H1 (cell line): ENCODE data around the gene CDK10. TPM values are rescaled to one million over a fixed set of nuclear protein-coding genes. Genes with fewer than 3 reads are reported as not detected.
A peak's percentile ranks its signal among the peaks of the same experiment; 100 is the strongest.

Source experiments
- CTCF ChIA-PET: fragments of 300-600 bp; sonication (Branson Sonifier 250); formaldehyde crosslinking; loops from one replicate; lab custom pipeline; 2021; ENCODE audit not compliant: partially characterized antibody; lab: Charles Lee
- POLR2A ChIA-PET: fragments of 300-600 bp; sonication (Branson Sonifier 250); formaldehyde crosslinking; loops from one replicate; lab custom pipeline; 2021; ENCODE audit warnings: inconsistent platforms; ENCODE audit not compliant: partially characterized antibody; lab: Charles Lee
- DNase-seq, 2 experiments: peaks; one replicate each; pipeline versions ENCODE4 v3.0.0 to v3.0.0-alpha.2; 2010 to 2022; ENCODE audit warnings: low spot score in 2 of 2, low read depth in 1 of 2, mixed read lengths in 1 of 2
- FAIRE-seq: peaks from 2 replicates; lab custom pipeline; 2011; peaks lifted over from hg19 to GRCh38; lab: Jason Lieb, UNC
- H2AFZ ChIP-seq: 2 replicates; pipeline ENCODE4 v1.8.1; 2012; ENCODE audit warnings: low read length, inconsistent platforms
- H2AK5ac ChIP-seq: 2 replicates; pipeline ENCODE4 v1.6.1; 2013; ENCODE audit warnings: low read depth, low read length
- H2BK120ac ChIP-seq: replicated peaks from 2 replicates; pipeline ENCODE3; 2013; ENCODE audit warnings: low read depth, low read length, inconsistent platforms
- H2BK12ac ChIP-seq: 2 replicates; pipeline ENCODE4 v1.6.1; 2013; ENCODE audit warnings: low read depth, low read length
- H2BK15ac ChIP-seq: 2 replicates; pipeline ENCODE4 v1.6.1; 2013; ENCODE audit warnings: low read length
- H2BK20ac ChIP-seq: 2 replicates; pipeline ENCODE4 v1.6.1; 2013; ENCODE audit warnings: low read length
- H2BK5ac ChIP-seq: 2 replicates; pipeline ENCODE4 v1.6.1; 2013; ENCODE audit warnings: low read depth, low read length
- H3K14ac ChIP-seq: 2 replicates; pipeline ENCODE4 v1.6.1; 2013; ENCODE audit warnings: inconsistent platforms; ENCODE audit not compliant: insufficient read length
- H3K18ac ChIP-seq: 2 replicates; pipeline ENCODE4 v1.6.1; 2013; ENCODE audit warnings: low read length; ENCODE audit errors: extremely low read depth
- H3K23ac ChIP-seq: 2 replicates; pipeline ENCODE4 v1.6.1; 2013; ENCODE audit warnings: inconsistent platforms; ENCODE audit not compliant: insufficient read length
- H3K23me2 ChIP-seq: 2 replicates; pipeline ENCODE4 v1.6.1; 2013; ENCODE audit warnings: low read depth, low read length
- H3K27ac ChIP-seq: 2 replicates; pipeline ENCODE4 v1.6.1; 2011; ENCODE audit warnings: low read depth, low read length, inconsistent platforms
- H3K27me3 ChIP-seq, 4 experiments: replicated peaks in 1 of 4; 1 replicate in 1 of 4; 2 replicates in 3 of 4; pipeline versions ENCODE4 v1.6.1 to v1.8.1; 2011 to 2013; ENCODE audit warnings: low read length in 3 of 4, mild to moderate bottlenecking in 3 of 4, inconsistent platforms in 2 of 4, mixed read lengths in 2 of 4, moderate library complexity in 1 of 4; ENCODE audit not compliant: control insufficient read depth in 3 of 4, insufficient read depth in 3 of 4; ENCODE audit errors: extremely low read depth in 1 of 4
- H3K36me3 ChIP-seq, 4 experiments: 2 replicates each; pipeline versions ENCODE4 v1.6.1 to v1.8.1; 2011 to 2013; ENCODE audit warnings: mild to moderate bottlenecking in 4 of 4, low read length in 3 of 4, moderate library complexity in 2 of 4, control low read depth in 1 of 4, inconsistent platforms in 1 of 4; ENCODE audit not compliant: insufficient read depth in 4 of 4, control insufficient read depth in 2 of 4
- H3K4ac ChIP-seq: replicated peaks from 2 replicates; pipeline ENCODE3; 2013; ENCODE audit warnings: low read length, low read depth, mixed read lengths, inconsistent platforms; ENCODE audit not compliant: insufficient read length
- H3K4me1 ChIP-seq, 4 experiments: replicated peaks in 1 of 4; 1 replicate in 1 of 4; 2 replicates in 3 of 4; pipeline versions ENCODE4 v1.6.1 to v1.8.1; 2011 to 2013; ENCODE audit warnings: low read length in 3 of 4, inconsistent platforms in 2 of 4, mixed read lengths in 1 of 4; ENCODE audit not compliant: insufficient read depth in 4 of 4, control insufficient read depth in 3 of 4
- H3K4me2 ChIP-seq, 2 experiments: 2 replicates each; pipeline versions ENCODE4 v1.6.1 to v1.8.1; 2011 to 2013; ENCODE audit warnings: low read depth in 2 of 2, low read length in 2 of 2, control low read depth in 1 of 2, inconsistent platforms in 1 of 2, mild to moderate bottlenecking in 1 of 2; ENCODE audit not compliant: insufficient read depth in 1 of 2
- H3K4me3 ChIP-seq, 4 experiments: fragments of 200-600, 300-600 bp in 1 of 4; sonication (generic), shearing (Covaris generic), sonication (Bioruptor Twin) in 1 of 4; 2 replicates each; pipeline versions ENCODE4 v1.5.1 to v1.8.1; 2011 to 2016; ENCODE audit warnings: low read length in 4 of 4, low read depth in 3 of 4, control low read depth in 2 of 4, inconsistent platforms in 2 of 4, mild to moderate bottlenecking in 2 of 4, mixed read lengths in 1 of 4, moderate library complexity in 1 of 4; ENCODE audit not compliant: insufficient read depth in 2 of 4; ENCODE audit errors: extremely low read depth in 1 of 4
- H3K56ac ChIP-seq: replicated peaks from 2 replicates; pipeline ENCODE3; 2013; ENCODE audit warnings: low read depth, mild to moderate bottlenecking, mixed read lengths, low read length, inconsistent platforms; ENCODE audit not compliant: insufficient read length
- H3K79me1 ChIP-seq: 2 replicates; pipeline ENCODE4 v1.6.1; 2013; ENCODE audit warnings: low read depth, low read length, control low read depth
- H3K79me2 ChIP-seq, 2 experiments: 2 replicates each; pipeline versions ENCODE4 v1.6.1 to v1.8.1; 2012 to 2013; ENCODE audit warnings: low read length in 2 of 2, mild to moderate bottlenecking in 2 of 2, inconsistent platforms in 1 of 2; ENCODE audit not compliant: insufficient read depth in 2 of 2, control insufficient read depth in 1 of 2
- H3K9ac ChIP-seq, 4 experiments: replicated peaks in 1 of 4; 1 replicate in 1 of 4; 2 replicates in 3 of 4; pipeline versions ENCODE4 v1.6.1 to v1.8.1; 2011 to 2013; ENCODE audit warnings: low read depth in 3 of 4, low read length in 3 of 4, control low read depth in 2 of 4, mild to moderate bottlenecking in 2 of 4, moderate library complexity in 2 of 4, inconsistent platforms in 1 of 4; ENCODE audit errors: extremely low read depth in 1 of 4
- H3K9me3 ChIP-seq, 2 experiments: 2 replicates each; pipeline versions ENCODE4 v1.6.1 to v1.8.1; 2012 to 2013; ENCODE audit warnings: mild to moderate bottlenecking in 2 of 2, moderate library complexity in 2 of 2, control low read depth in 1 of 2, inconsistent platforms in 1 of 2, low read depth in 1 of 2, low read length in 1 of 2, mixed read lengths in 1 of 2; ENCODE audit not compliant: insufficient read depth in 2 of 2
- H4K20me1 ChIP-seq, 2 experiments: replicated peaks in 1 of 2; 2 replicates each; pipeline versions ENCODE3 to v1.8.1; 2011 to 2013; ENCODE audit warnings: inconsistent platforms in 2 of 2, low read length in 2 of 2, mild to moderate bottlenecking in 1 of 2; ENCODE audit not compliant: insufficient read depth in 2 of 2, control insufficient read depth in 1 of 2
- H4K5ac ChIP-seq: 2 replicates; pipeline ENCODE4 v1.6.1; 2013; ENCODE audit warnings: low read length, low read depth, mixed read lengths, inconsistent platforms; ENCODE audit not compliant: insufficient read length
- H4K8ac ChIP-seq: 2 replicates; pipeline ENCODE4 v1.8.0; 2013; ENCODE audit warnings: mild to moderate bottlenecking, moderate library complexity, low read length, inconsistent platforms; ENCODE audit not compliant: insufficient read depth; ENCODE audit errors: extremely low read depth
- H4K91ac ChIP-seq: replicated peaks from 2 replicates; pipeline ENCODE3; 2013; ENCODE audit warnings: low read length, mixed read lengths, inconsistent platforms; ENCODE audit not compliant: insufficient read length
- FOSL1 ChIP-seq: IDR thresholded peaks from 2 replicates; pipeline ENCODE4 v1.6.1; 2011; ENCODE audit warnings: mild to moderate bottlenecking, low read depth, low read length, moderate library complexity; ENCODE audit not compliant: insufficient read depth
- POLR2AphosphoS5 ChIP-seq: IDR thresholded peaks from 2 replicates; pipeline ENCODE4 v1.6.1; 2011; ENCODE audit warnings: low read depth, low read length
- WGBS, 2 experiments: shearing (Covaris generic) in 1 of 2; methylation state at CpG; one replicate each; pipeline versions ENCODE4 v1.1.6 to v1.1.7; 2013 to 2015; ENCODE audit warnings: low lambda C conversion rate in 2 of 2, mixed read lengths in 2 of 2, inconsistent platforms in 1 of 2, low coverage in 1 of 2, missing lambda C conversion rate in 1 of 2; ENCODE audit not compliant: insufficient replicate concordance in 2 of 2, insufficient coverage in 1 of 2, insufficient read length in 1 of 2; ENCODE audit errors: extremely low coverage in 1 of 2, missing lambda C conversion rate in 1 of 2; 5-methylcytosine and 5-hydroxymethylcytosine counted together
- polyA plus RNA-seq, 7 experiments: library from polyadenylated mRNA; depleted of rRNA in 3 of 7; stranded (reverse) in 5 of 7; unstranded in 2 of 7; fragments of >200 nt in 5 of 7; fragments of 200-250 nt in 2 of 7; gene quantifications; 1 replicate in 5 of 7; 2 replicates in 1 of 7; 4 replicates in 1 of 7; pipeline versions ENCODE4 v1.2.1 to v1.2.3, GENCODE V29; 2011 to 2013; ENCODE audit warnings: missing spikeins in 2 of 7, mixed read lengths in 2 of 7
- total RNA-seq: library from RNA; stranded (reverse); fragmentation: NEBNext Ultra II Directional; extraction: Animal tissue kit (Norgen Biotek cat#: 25700); gene quantifications from 2 replicates; pipeline ENCODE4 v1.2.1, GENCODE V29; 2021

Gene CDK10
- total and polyA plus RNA-seq, 2 of the 8 experiments (the other 6 are each of a cell fraction or from before 2014, with no cell fraction given) = 49.5 to 83.9 TPM

- Histone ChIP-seq H3K36me3 (peaks cover 22 to 59% (median 46%) of the 10 kb centered on the region in 4 experiments), H3K23ac (no peak overlapping the region), H3K23me2 (no peaks in the 10 kb centered on the region), H2AK5ac (no peak overlapping the region), H3K9me3 (no peaks in the 10 kb centered on the region), H2BK120ac (no peak overlapping the region), H3K4me3 (no peak overlapping the region), H2BK12ac (no peak overlapping the region), H3K9ac (no peak overlapping the region), H4K5ac (no peak overlapping the region), H3K27ac (no peak overlapping the region; the same call in 1 of the 2 replicates), H3K79me2 (no peaks in the 10 kb centered on the region), H3K4me2 (no peak overlapping the region), H2AFZ (no peak overlapping the region), H2BK20ac (no peak overlapping the region), H4K8ac (peak overlapping the region; percentile 45; the same call in 1 of the 2 replicates), H3K27me3 (no peaks in the 10 kb centered on the region), H3K56ac (no peak overlapping the region), H3K4me1 (no peaks in the 10 kb centered on the region), H2BK15ac (no peak overlapping the region), H3K14ac (no peak overlapping the region), H3K18ac (no peak overlapping the region), H2BK5ac (no peak overlapping the region), H3K79me1 (no peaks in the 10 kb centered on the region), H4K91ac (no peak overlapping the region), H4K20me1 (peaks cover 3 to 6% of the 10 kb centered on the region in 2 experiments), H3K4ac (no peak overlapping the region)
- ChIA-PET CTCF (interaction anchor here (0.8 to 7.8 kb wide), 6 partner anchors 8 to 123 kb away, joined by 3 to 69 read pairs (median 4); no protein-coding TSS in a partner anchor), POLR2A (interaction anchor here (0.6 to 16.1 kb wide), 9 partner anchors 9 to 521 kb away, joined by 3 to 193 read pairs (median 3); no protein-coding TSS in a partner anchor)
- no peak for FAIRE-seq
- no peak for DNase-seq
- 95% methylated on average over 20 of the region's 20 CpGs; no CpG with 5 or more reads in 1 of the 2 experiments for WGBS, 2 experiments
- TF ChIP-seq FOSL1 (no peak), POLR2AphosphoS5 (0 out of 2 replicates have a peak, but pooled peaks have one; percentile 49)
Observed at GRCh38 chr16:89737341-89738071, 51.0 kb downstream of the CDK10 start.
